ENCODE measurements around the gene CERS6.

- no peak for TF ChIP-seq CTCF (conservative IDR thresholded peaks at IDR 0.05)
- no peak for TF ChIP-seq EZH2 (IDR thresholded peaks at IDR 0.05; ENCODE audit: low read depth)
Measured at GRCh38 chr2:168798888-168799410, 342.9 kb downstream of the CERS6 start.
